Ecto neural progenitor cell (in vitro differentiated cells): ENCODE data around the gene SURF6.

Experiments used
- DNase-seq: peaks from one replicate; pipeline ENCODE4 v3.0.0-alpha.2; 2018; ENCODE audit warnings: low spot score

Gene SURF6

DNA sequence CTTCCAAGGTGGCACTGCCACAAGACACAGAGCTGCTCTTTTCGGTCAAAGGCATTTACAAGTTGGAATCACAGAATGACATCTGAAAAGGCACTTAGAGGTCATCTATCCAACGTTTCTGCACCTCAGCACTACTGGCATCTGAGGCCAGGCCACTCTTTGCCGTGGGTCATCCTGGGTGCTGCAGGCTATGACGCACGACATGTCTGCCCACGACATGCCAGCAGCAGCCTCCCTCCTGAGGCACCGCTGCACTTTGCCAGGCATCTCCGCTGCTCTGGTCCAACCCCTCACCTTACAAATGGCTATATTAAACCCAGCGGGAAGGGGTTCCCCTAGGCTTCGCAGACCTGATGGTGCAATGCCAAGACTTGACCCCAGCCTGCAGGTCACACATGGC, 31.8 kb upstream of the SURF6 start:
- no peak for DNase-seq

DNA sequence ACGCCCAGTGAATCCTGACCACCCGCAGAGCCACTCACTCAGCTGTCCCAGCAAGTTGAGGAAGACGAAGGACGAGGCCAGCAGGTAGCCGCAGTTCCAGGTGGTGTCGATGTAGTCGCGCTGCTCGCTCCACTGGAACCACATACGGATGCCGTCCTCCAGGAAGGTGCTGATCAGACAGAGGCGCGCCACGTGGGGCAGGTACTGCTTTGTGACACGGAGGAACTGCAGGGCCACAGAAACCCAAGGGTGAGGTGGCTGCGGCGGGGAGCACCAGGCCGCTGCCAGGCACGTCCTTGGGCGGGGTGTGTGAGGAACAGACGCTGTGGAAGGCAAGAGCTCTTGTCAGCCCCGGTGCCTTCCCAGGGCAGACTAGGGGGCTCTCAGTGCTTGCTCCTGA, 31.2 kb upstream of the SURF6 start:
- no peak for DNase-seq

DNA sequence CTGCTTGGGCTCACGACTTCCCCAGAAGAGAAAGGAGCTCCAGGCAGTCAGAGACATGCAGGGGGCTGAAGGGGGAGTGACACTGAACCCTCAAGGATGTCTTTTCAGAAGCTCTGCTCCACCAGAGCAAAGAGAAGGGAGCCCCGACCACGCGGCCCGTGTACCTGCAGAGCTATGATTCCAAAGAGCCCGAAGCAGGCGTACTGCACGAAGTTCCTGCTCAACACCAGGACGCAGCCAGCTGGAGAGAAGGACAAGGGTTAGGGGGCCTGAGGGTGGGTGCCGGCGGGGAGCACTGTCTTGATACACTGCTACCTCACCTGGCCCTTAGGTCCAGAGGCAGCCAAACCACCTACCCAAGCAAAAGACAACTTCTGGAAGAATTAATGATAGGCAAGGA, 30.4 kb upstream of the SURF6 start:
- no peak for DNase-seq

DNA sequence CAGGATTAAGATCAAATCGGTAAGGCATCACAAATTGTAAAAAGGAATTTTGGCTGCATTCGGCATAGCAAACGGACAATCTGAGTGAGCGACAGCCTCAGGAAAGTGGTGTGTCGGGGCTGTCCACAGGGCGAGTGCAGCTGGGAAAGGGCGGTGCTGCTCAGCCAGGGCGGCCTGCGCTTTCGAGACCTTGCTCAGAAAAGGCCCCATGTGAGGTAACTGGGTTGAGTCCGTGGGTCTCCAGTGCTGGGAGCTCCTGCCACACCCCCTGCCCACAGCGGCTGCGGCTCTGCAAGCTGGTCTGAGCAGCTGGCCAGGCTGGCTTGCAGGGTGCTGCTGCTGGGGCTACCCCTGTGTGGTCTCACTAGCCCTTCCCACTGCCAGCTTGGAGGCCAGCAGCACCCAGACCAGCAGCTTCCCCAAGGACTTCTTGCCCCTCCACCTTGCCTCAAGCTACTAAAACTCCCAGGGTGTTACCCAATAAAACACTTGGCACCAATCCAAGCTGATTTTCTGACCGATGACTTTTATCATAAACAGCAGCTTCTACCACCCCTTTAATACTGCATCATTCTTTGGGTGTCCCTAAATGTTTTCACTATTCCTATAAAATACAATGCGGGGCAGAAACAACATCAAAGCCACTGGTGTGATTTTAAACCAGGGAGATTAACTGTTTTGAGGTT, 26.5 kb upstream of the SURF6 start:
- DNase-seq = no peak

DNA sequence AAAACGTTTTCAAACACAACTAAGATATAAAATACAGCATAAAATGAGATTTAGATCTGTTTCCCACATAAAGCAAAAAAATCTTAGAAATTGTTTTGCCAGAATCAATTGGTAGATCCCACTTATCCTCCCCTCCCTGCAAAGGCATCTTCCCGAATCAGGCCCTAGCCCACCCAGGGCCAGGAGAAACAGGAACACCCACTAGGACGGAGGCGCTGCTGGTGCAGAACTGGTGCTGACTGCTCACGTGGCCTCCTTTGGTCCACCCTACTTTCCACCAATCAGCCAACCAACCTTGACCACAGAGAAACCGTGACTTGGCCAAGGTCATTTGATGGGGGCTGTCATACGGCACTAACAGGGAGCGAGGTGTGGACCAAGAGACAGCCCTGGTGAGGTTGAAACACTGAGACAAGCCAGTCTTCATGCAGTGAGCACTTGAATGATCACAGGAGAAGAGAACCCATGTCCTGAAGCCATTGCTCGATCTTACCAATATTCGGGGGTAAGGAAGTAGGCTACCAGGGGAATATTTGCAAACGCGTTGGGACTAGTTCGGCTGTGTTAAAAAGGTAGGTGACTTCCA, 25.6 kb upstream of the SURF6 start:
- no peak for DNase-seq

DNA sequence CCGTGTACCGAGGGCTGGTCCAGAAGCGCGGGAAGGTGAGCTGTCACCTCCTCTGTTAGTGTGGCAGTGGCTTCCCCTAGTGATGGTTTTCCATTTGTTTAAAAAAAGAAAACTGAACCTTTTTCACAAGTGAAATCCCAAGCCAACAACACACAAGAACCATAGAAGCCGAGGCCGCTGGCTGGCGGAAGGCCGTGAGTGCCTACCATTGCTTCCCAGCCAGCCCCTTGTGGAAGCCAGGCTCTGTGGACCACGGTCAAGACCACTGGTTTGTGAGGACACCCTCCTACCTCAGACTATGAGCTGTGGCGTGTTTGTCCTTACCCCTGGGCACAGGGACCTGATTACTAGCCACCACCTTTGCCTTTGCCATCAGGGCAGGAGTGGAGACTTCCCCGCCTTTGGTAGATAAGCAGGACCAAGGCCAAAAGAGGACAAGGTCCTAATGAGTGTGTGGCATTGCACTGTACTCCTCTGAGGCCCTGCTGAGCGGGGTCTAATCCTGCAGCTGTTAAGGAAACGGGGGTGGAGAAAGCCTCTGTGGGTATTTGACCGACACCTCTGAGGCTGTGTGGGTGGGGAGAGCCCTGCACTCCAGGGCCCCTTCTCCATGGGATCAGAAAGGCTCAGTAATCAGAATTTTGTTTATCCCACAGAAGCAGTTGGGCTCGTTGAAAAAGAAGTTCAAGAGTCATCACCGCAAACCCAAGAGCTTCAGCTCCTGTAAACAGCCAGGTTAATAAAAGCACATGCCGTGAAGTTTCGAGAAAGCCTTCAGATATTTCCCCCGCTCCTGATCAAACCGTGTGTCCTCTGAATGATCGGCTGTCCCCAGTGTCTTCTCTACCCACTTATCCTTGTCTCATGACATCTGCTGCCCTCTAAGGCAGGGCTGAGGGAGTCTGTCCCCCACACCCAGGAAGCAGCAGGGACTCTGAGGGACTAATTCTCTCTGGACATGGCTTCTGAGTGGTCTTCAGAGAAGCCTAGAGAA, 24.7 kb upstream of the SURF6 start:
- no peak for DNase-seq

DNA sequence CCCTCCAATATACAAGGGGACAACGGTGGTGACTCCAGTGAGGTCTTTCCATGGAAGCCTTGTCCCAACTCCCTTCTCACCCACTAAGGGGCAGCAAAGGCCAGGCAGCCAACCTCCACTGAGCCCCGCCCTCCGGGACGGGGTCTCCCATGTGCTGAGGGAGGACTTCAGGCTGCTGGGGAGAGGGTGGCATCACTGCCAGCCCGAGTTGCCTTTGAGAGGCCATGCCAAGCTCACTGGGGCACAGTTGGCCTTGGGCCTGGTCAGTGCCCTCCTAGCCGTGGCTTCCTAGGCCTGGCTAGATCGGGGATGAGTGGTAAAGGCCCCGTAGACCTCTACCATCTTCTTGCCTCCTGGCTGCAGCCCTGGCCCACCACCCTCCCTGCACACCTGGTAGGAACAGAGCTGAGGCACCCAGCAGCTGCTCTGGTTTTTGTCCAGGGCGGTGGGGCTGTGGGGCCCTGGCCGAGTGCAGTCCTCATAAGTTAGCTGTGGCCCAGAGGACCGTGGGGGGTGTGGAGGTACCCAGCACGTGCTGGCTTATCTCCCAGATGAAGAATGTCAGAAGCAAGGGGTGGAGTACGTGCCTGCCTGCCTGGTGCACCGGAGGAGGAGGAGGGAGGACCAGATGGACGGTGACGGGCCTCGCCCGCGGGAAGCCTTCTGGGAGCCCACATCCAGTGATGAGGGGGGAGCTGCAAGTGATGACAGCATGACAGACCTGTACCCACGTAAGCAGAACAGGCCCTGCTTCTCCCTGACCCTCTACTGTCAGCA, 23.6 kb upstream of the SURF6 start:
- DNase-seq = no peak

DNA sequence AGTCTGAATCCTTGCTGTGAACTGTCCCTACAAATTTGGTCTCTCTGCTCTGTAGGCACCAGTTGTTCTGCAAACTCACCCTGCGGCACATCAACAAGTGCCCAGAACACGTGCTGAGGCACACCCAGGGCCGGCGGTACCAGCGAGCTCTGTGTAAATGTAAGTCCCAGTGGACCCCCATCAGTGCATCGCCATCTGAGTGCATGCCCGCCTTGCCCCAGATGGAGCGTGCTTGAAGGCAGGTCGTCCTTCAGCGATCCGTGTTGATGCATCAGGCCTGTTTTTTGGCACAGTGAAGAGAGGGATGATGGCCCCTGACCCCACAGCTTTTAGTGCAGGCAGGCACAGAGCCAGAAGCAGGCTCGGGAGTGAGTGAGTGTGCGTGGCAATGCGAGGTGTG, 21.7 kb upstream of the SURF6 start:
- DNase-seq = no peak

DNA sequence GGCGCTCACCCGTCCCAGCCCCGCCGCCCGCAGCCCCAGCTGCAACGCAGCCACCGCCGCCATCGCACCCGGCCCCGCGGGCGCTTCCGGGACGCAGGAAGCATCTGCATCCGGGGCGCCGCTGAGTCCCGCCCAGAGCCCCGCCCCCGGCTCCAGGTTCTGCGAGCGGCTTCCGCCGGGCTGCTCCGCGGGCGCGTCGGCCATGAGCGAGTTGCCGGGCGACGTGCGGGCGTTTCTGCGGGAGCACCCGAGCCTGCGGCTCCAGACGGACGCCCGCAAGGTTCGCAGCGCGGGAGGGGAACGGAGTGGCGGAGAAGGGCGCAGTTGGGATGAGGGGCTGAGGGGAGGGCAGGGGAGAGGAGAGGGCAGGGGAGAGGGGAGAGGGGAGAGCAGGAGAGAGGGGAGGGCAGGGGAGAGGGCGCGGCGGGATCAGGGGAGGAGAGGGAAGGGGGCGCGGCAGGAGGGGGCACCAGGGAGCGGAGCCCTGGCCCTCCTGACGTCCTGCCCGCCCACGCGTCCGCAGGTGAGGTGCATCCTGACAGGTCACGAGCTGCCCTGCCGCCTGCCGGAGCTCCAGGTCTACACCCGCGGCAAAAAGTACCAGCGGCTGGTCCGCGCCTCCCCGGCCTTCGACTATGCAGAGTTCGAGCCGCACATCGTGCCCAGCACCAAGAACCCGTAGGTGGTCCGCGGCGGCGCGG, 20.6 kb upstream of the SURF6 start, which contains the start of the genes SURF1 and SURF2:
SURF1 (minus strand) TSS at position 97 of the 701 bp plus-strand sequence; CDS start at position 63, 34 bp downstream.
SURF2 (plus strand) TSS at position 160 of the 701 bp plus-strand sequence; CDS start at position 203, 43 bp downstream.
- peak; percentile 91 for DNase-seq

DNA sequence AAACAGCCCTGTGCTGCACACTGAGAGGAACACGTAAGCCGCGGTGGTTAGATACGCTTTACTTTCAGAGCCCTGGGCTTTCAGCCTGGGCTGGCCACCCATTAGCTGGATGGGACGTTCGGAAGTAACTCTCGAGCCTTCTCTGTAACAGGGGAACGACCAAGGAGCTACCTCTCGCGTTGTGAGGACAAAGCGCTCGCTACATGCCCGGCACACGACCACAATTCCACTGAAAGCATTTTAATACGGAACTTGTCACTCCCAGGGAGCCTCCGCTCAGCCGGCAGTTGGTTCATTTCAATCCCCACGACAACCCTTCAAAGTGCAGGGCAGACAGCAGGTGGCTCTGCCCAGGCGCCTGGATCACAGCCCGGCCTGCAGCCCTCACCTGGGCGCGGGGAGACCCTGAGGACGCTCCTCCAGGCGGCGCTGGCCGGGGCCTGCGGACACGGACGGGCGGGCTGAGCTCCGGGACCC, 19.9 kb upstream of the SURF6 start:
- DNase-seq = no peak

DNA sequence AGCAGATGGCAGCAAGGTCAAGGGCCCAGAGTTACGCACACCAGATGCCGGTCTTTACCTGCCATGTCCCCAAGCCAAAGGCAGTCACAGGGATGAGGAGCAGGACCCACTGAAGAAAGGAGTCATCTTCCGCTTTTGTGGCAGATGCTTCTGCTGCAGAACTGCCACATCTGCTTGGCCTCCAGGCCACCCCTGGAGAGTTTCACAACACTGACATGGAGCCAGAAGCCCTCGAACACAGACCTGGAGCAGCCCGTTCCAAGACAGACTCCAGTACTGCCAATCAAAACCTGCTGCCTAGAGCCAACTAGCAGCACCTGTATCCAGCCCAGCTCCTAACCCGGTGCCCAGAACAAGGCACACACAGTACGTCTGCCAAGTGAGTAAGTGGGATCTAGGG, 18.8 kb upstream of the SURF6 start:
- no peak for DNase-seq

DNA sequence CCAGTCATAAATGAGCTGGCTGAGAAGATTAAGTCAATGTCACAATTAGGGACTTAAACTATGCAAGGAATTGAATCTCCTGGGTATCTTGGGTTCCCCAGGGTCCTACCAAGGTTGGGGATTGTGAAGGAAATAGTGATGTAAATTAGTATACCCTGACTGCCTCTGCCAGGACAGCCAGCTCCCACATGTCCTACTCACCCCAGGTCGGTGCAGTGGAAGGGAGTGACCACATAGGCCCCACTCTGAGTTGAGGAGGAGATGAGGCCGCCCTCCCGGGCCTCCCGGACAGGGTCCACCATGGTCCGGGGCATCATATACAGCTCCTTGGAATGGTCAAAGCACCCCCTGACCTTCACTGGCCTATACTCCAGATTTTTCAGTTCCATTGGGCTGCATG, 17.6 kb upstream of the SURF6 start:
- DNase-seq = no peak

DNA sequence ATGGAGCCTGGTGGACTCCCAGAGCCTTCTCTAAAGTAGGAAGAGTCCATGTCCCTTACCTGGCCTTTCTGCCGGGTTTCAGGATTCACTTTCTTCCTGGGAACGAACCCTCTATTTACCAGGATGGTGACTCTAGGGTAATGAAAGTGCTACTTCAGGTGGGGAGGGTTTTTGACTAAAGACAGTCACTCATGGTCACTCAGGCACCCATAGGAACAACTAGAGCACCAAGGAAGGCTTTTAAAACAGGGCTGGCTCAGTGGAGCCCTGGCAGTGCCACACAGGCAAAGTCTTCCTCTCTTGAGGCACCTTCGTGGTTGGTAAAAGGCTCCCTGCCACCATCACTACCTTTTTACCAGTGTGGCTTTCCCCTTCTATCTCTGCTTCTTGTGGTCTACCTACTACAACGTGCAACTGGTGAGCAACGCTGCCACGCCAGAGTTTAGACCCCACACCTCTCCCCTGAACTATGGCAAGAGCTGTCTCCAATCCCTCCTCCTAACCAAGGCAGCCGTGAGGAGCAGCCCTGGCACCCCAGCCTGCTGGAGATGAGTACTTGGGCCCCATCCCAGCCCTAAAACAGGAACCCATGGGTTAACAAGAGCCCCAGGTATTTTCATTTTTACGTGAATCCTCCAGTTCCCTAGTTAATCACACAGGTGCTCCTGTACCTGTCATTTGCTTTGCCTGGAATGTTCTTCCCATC, 16.8 kb upstream of the SURF6 start:
- DNase-seq = no peak

DNA sequence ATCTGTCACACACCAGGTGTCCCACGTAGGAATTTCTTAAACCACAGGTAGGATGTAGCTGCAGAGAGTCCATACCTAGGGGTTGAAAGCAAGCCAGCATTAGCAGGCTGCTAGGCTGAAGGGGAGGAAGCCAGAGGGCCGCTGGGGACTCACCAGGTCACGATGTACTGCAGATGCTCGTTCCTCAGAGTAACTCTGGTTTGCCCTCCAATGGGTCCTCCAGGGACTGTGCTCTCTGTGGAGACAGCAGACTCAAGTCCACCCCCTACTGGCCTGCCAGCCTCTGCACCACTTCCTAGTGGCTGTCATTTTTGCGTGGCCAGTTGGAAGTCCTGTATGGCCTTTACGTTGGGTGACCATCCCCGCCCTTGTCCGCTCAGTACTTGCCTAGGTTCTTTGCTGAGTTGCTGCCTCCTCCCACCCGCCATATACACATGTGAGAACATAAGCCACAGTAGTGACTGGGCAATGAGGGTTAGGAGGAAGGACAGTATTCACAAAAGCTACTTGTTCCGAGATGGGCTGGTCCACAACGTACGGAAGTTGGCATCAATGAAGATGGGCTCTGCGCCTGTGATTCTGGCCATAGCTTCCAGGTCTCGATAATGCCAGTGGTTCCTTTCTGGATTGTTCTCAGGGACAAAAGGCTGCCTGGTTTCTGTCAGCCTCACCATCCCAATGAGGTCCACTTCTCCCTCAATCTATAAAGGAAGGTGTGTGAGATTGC, 16.1 kb upstream of the SURF6 start:
- peak; percentile 70 for DNase-seq

DNA sequence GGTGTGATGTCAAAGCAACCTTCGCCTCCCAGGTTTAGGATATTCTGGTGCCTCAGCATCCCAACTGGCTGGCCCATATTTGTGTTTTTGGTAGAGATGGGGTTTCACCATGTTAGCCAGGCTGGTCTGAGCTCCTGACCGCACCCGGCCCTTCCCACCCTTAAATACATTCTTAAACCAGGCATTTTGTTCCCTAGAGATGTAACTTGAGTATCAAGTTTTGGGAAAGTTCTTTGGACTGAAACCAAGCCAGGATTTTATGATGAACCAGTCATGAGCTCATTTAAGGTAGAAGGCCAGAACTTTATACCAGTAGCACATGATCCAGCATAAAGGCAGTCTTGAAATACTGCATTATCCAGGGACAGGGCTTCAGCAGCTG, 15.5 kb upstream of the SURF6 start:
- no peak for DNase-seq

DNA sequence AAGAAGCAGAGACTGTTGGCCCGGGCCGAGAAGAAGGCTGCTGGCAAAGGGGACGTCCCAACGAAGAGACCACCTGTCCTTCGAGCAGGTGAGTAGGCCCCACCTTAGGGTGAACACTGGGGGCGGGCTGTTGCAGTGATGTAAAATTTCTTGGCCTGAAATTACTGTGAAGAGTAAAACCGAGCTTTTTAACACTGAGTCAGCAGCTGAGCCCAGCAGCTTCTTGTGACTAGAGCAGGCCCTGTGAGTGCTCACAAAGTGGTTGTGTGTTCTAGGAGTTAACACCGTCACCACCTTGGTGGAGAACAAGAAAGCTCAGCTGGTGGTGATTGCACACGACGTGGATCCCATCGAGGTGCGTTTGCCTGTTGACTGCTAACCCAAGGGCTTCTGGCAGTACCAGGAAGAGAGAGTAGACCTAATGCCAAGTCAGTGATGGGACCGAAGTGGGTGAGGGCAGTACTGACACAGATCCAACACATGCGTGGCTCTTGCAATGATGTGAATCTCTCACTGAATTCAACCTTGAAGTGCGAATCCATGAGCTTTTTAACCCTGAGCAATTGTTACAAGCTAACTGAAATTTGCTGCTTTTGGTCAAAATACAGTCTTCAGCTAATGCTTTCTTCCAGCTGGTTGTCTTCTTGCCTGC, 14.1 kb upstream of the SURF6 start:
- no peak for DNase-seq

DNA sequence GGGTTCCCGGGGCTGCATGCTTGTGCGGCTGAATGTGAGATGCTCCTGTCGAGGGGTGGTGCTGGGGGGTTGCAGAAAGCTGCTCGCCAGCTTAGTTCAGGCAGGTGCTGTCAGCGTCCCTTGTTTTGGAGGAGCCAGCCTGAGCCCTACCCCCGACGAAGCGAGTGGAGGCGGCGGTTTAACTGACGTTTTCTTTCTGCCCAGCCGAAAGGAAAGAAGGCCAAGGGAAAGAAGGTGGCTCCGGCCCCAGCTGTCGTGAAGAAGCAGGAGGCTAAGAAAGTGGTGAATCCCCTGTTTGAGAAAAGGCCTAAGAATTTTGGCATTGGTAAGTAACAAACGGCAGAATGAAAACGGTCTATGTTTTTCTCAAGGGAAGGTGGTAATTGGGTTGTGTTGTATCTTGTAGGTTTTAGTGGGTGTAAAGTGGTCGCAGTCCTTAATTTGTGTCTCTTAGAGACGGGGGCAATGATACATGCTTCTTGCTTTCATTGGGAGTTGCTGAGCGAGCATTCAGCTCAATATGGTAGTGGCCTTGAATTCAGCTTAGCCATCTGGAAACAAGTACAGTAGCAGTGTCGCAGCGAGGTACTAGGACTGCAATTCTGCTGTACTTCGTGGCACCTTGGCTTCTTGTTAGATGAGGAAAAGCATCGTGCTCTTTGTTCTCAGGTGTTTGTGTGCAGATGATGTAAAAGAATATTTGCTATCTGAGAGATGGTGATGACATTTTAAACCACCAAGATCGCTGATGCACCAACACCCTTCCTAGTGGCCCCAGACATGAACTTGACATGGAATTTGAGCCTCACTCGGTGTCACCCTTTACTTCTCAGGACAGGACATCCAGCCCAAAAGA, 13.0 kb upstream of the SURF6 start:
- no peak for DNase-seq

DNA sequence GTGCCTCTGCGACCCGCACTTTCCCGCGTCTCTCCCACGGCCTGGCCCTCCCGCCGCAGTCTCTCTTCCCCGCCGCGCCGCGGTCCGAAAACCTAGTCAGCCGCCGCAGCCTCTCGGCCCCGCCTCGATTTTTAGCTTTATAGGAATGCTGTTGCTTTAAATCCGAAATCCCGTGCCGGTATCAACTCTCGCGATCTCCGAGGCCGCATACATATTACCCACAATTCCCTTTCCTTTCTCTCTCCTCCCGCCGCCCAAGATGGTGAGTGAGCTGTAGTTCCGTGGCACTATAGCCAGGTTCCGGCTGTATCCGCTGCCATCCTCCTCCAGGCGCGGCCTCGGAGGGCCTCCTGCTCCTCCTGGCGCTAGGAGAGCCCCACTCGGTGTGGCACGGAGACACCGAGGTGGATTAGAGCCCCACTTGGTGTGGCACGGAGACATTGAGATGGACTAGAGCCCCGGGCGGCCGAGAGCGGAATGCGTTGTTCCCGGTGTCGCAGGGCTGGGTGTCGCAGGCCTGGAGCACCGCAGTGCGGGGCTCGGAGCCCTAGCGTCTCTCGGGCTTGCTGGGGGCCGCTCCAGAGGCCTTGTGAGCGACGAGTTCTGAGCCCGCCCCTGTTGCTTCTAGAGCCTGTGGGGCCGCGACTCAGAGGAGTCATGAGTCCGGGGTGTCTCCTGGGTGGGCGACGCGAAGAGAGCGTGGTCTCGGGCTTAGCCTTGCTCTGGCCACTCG, 12.2 kb upstream of the SURF6 start, which contains the start of the genes MED22 and RPL7A:
MED22 (minus strand) TSS at position 147 of the 733 bp plus-strand sequence. CDS start 1,469 bp downstream, outside the sequence.
RPL7A (plus strand) TSS at position 234 of the 733 bp plus-strand sequence; CDS start at position 260, 26 bp downstream.
- peak; percentile 94 for DNase-seq
